ENCODE data around the gene RPS6KC1.

DNA sequence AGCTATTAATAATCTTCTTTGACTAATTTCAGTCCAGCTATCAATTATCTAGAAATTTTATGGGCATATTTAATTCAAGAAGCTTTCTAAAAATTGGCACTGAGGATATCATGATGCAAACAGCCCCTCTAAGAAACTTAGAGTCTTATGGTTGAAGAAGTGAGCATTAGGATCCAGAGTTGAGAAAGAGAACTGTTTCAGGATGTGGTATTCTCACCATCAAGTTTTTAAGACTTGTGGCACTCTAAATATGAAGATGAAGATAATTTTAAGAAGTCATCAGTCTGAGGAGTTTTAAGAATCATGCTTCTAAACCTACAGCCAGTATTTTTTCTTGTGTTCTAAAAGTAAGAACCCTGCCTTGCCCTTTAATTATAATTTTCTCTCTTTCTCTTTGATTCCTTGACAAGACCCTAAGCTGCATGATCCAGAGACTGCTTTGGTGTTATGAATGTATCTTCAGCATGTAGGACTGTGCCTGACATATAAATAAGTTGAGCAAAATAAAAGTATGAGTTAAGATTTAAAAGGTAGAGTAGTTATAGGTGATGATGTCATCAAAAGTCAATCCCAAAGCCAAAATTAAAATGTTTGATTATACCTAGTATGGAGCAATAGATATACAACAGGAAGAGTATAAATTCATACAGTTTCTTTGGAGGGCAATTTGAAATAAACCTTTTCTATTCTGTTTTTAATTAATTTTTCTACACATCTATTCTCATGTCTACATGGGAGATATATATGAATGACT, 39.1 kb downstream of the RPS6KC1 start:
- TF ChIP-seq POLR2A (IDR thresholded peaks at IDR 0.05) (no peak), CTCF (IDR thresholded peaks at IDR 0.05) (no peak)

Data from upper lobe of left lung (tissue), 4 donors.